Measurements from ENCODE around the gene NTSR1. TPM values are rescaled to one million over a fixed set of nuclear protein-coding genes. Genes with fewer than 3 reads are reported as not detected.

NTSR1 gene
- total RNA-seq, 2 experiments from 2014 or later, result 0.55 to 0.56 TPM

DNA sequence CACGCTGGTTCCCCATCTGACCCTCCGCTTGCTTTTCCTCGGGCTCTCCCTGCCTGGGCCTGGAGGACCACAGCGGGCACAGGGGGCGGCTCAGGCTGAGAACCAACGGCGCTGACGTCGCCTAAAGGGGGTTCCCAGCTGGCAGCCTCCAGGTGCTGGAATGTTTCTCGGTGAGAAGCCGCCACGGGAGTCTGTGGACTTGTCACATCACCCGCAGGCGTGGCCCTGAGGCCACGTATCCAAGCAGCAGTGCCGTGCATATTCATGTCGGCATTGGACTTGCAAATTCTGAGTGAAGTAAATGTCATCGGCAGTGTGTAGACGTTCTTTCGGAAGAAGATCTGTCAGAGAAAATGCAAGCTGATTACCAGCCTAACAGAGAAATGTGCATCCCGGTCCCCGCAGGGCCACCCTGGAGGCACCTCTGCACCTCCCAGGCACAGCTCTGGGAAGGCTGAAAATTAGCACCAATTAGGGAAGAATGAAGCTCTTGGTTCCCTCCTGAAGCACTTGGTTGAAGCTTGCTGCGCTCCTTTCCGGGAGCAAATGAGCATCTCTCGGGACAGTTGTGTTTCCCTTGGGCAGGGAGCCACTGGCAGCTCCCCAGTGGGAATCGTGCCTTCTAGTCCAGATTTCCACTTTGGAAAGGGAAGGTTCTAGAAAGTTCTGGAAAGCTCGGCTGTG, 24.3 kb downstream of the NTSR1 start:
- no peak for ATAC-seq (ENCODE audit: poor library complexity)
- intact Hi-C loops (cut with DNase I, micrococcal nuclease), result no loop called here
- POLR2A ChIA-PET, result no interaction called here
- DNase-seq, result no peak
- Histone ChIP-seq H3K4me3 (ENCODE audit: low read length) (no peak overlapping the region), H3K4me1 (ENCODE audit: insufficient read depth, low read length) (peaks cover 21% of the 10 kb centered on the region), H3K27ac (ENCODE audit: low read depth in 1 of 2, low read length in 2 of 2) (no peak overlapping the region), H3K9me3 (ENCODE audit: control insufficient read depth in 1 of 2, insufficient read depth in 1 of 2, low read length in 2 of 2) (no peaks in the 10 kb centered on the region), H3K27me3 (ENCODE audit: control insufficient read depth in 1 of 2, insufficient read depth in 2 of 2, low read length in 2 of 2) (no peaks in the 10 kb centered on the region), H3K36me3 (ENCODE audit: insufficient read depth, low read length) (no peaks in the 10 kb centered on the region)
- Mint-ChIP-seq H3K4me1 (ENCODE audit: low read depth) (peaks cover 40% of the 10 kb centered on the region), H3K27me3 (no peaks in the 10 kb centered on the region), H3K4me3 (no peak overlapping the region), H3K9me3 (no peaks in the 10 kb centered on the region), H3K36me3 (ENCODE audit: low read depth) (no peaks in the 10 kb centered on the region), H3K27ac (peak overlapping the region; percentile 65)
- CTCF ChIA-PET, result no interaction called here
- TF ChIP-seq, protein P1, sequence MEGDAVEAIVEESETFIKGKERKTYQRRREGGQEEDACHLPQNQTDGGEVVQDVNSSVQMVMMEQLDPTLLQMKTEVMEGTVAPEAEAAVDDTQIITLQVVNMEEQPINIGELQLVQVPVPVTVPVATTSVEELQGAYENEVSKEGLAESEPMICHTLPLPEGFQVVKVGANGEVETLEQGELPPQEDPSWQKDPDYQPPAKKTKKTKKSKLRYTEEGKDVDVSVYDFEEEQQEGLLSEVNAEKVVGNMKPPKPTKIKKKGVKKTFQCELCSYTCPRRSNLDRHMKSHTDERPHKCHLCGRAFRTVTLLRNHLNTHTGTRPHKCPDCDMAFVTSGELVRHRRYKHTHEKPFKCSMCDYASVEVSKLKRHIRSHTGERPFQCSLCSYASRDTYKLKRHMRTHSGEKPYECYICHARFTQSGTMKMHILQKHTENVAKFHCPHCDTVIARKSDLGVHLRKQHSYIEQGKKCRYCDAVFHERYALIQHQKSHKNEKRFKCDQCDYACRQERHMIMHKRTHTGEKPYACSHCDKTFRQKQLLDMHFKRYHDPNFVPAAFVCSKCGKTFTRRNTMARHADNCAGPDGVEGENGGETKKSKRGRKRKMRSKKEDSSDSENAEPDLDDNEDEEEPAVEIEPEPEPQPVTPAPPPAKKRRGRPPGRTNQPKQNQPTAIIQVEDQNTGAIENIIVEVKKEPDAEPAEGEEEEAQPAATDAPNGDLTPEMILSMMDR (IDR thresholded peaks at IDR 0.05), result no peak

GRCh38 chr20:62733526-62733842, 24.8 kb downstream of the NTSR1 start:
- Histone ChIP-seq H3K27me3 (ENCODE audit: control insufficient read depth in 1 of 2, insufficient read depth in 2 of 2, low read length in 2 of 2) (no peaks in the 10 kb centered on the region), H3K27ac (ENCODE audit: low read depth in 1 of 2, low read length in 2 of 2) (no peak overlapping the region), H3K4me3 (ENCODE audit: low read length) (no peak overlapping the region), H3K4me1 (ENCODE audit: insufficient read depth, low read length) (peaks cover 20% of the 10 kb centered on the region), H3K9me3 (ENCODE audit: control insufficient read depth in 1 of 2, insufficient read depth in 1 of 2, low read length in 2 of 2) (no peaks in the 10 kb centered on the region), H3K36me3 (ENCODE audit: insufficient read depth, low read length) (no peaks in the 10 kb centered on the region)
- ChIA-PET POLR2A (no interaction called here), CTCF (no interaction called here)
- TF ChIP-seq, protein P1 (IDR thresholded peaks at IDR 0.05), result no peak
- H3K4me3 Mint-ChIP-seq, result no peak overlapping the region
- DNase-seq (no peak), ATAC-seq (ENCODE audit: poor library complexity) (no peak)
- no peaks in the 10 kb centered on the region for H3K9me3 Mint-ChIP-seq
- H3K36me3 Mint-ChIP-seq (ENCODE audit: low read depth), result no peaks in the 10 kb centered on the region
- peaks cover 36% of the 10 kb centered on the region for H3K4me1 Mint-ChIP-seq (ENCODE audit: low read depth)
- intact Hi-C loops (cut with DNase I, micrococcal nuclease), result no loop called here
- H3K27me3 Mint-ChIP-seq, result no peaks in the 10 kb centered on the region
- H3K27ac Mint-ChIP-seq, result peak overlapping the region; percentile 65

DNA sequence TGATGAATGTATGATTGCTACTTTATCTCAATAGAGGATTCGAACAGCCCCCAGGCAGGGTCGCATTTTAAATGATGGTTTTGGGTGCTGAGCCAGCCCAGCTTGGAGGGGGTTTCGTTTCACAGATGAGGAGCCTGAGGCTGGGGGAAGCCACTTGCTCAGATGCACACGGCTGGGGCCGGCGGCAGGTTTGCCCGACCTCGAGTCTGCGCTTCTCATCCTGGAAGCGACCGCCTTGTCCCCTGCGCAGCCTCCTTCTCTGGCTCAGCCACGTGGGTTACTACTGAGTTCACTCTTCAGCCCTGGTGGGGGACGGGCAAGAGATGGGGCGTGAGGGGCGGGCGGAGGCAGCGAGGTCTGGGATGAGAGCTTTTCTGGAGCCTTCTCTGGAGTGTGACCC, 25.3 kb downstream of the NTSR1 start:
- TF ChIP-seq, protein P1 (IDR thresholded peaks at IDR 0.05), result no peak
- H3K27me3 Mint-ChIP-seq, result no peaks in the 10 kb centered on the region
- no peaks in the 10 kb centered on the region for H3K9me3 ChIP-seq (ENCODE audit: control insufficient read depth in 1 of 2, insufficient read depth in 1 of 2, low read length in 2 of 2)
- ChIA-PET CTCF (no interaction called here), POLR2A (interaction anchor here (1.5 to 1.8 kb wide), 2 partner anchors 18 to 60 kb away, joined by 3 to 5 read pairs; no protein-coding TSS in a partner anchor)
- H3K27ac Mint-ChIP-seq, result no peak overlapping the region
- H3K36me3 ChIP-seq (ENCODE audit: insufficient read depth, low read length), result no peaks in the 10 kb centered on the region
- H3K4me3 Mint-ChIP-seq, result no peak overlapping the region
- no peaks in the 10 kb centered on the region for H3K27me3 ChIP-seq (ENCODE audit: control insufficient read depth in 1 of 2, insufficient read depth in 2 of 2, low read length in 2 of 2)
- intact Hi-C loops (cut with DNase I, micrococcal nuclease), result no loop called here
- no peak overlapping the region for H3K4me3 ChIP-seq (ENCODE audit: low read length)
- no peak for ATAC-seq (ENCODE audit: poor library complexity)
- H3K27ac ChIP-seq (ENCODE audit: low read depth in 1 of 2, low read length in 2 of 2), result no peak overlapping the region
- H3K36me3 Mint-ChIP-seq (ENCODE audit: low read depth), result no peaks in the 10 kb centered on the region
- peaks cover 20% of the 10 kb centered on the region for H3K4me1 ChIP-seq (ENCODE audit: insufficient read depth, low read length)
- H3K9me3 Mint-ChIP-seq, result no peaks in the 10 kb centered on the region
- no peak for DNase-seq
- peaks cover 39% of the 10 kb centered on the region for H3K4me1 Mint-ChIP-seq (ENCODE audit: low read depth)

Measured in CD4-positive, alpha-beta T cell (primary cell).